Activated B cell treated with CpG ODN at 0.5 μM for 24 hours (primary cell): ENCODE data around the gene NRROS. TPM values are rescaled to one million over a fixed set of nuclear protein-coding genes. Genes with fewer than 3 reads are reported as not detected.
"Not testable (repeated sequence)": the region's sequence is repeated elsewhere in the genome, so short reads cannot be mapped to it uniquely, and the experiment has no call there.

Experiments used
- ATAC-seq: fragments of 200-7000 bp; cut with Tn5 transposase; one replicate; pipeline ENCODE4 v1.10.0; 2021; ENCODE audit warnings: low read depth, mild to moderate bottlenecking, moderate library complexity
- CTCF ChIA-PET: fragments of 350-600 bp; sonication (Branson Sonifier 250); formaldehyde crosslinking; loops from one replicate; lab custom pipeline; 2021; ENCODE audit warnings: antibody characterized with exemption; lab: Charles Lee
- POLR2A ChIA-PET: fragments of 350-600 bp; sonication (Branson Sonifier 250); formaldehyde crosslinking; loops from one replicate; lab custom pipeline; 2021; ENCODE audit warnings: antibody characterized with exemption; lab: Charles Lee
- DNase-seq: peaks from one replicate; pipeline ENCODE4 v3.0.0; 2022
- H3K27ac Mint-ChIP-seq: one replicate; pipeline ENCODE4 v1.8.0; 2020; ENCODE audit warnings: mixed read lengths
- H3K27me3 Mint-ChIP-seq: one replicate; pipeline ENCODE4 v1.8.0; 2021; ENCODE audit warnings: mixed read lengths
- H3K36me3 Mint-ChIP-seq: one replicate; pipeline ENCODE4 v1.8.0; 2021; ENCODE audit warnings: low read depth, mixed read lengths
- H3K4me1 Mint-ChIP-seq: one replicate; pipeline ENCODE4 v1.8.0; 2021; ENCODE audit warnings: mixed read lengths
- H3K4me3 Mint-ChIP-seq: one replicate; pipeline ENCODE4 v1.8.0; 2020; ENCODE audit warnings: mild to moderate bottlenecking, mixed read lengths
- H3K9me3 Mint-ChIP-seq: one replicate; pipeline ENCODE4 v1.8.0; 2020; ENCODE audit warnings: mixed read lengths
- CTCF ChIP-seq: fragments of 200-600 bp; IDR thresholded peaks from one replicate; pipeline ENCODE4 v1.8.0; 2022; ENCODE audit warnings: antibody characterized with exemption, mild to moderate bottlenecking
- intact Hi-C: fragments of 100-400 bp; cut with micrococcal nuclease; formaldehyde crosslinking; loops from one replicate; pipeline ENCODE4 v1.15.1; 2024
- total RNA-seq: library from RNA; stranded (reverse); gene quantifications from 2 replicates; pipeline ENCODE4 v1.2.3, GENCODE V29; 2022

The NRROS gene
- total RNA-seq, 1 donor from 2014 or later, result 92.4 TPM

GRCh38 chr3:196634224-196634623 lies 5.3 kb upstream of the NRROS start:
- no peak for TF ChIP-seq CTCF
- CTCF ChIA-PET, result interaction anchor here (0.7 kb wide), 1 partner anchor 25 kb away, joined by 4 read pairs; no protein-coding TSS in a partner anchor
- peaks cover 85% of the 10 kb centered on the region for H3K4me1 Mint-ChIP-seq
- ATAC-seq, result peak; percentile 8
- POLR2A ChIA-PET, result interaction anchor here (0.6 to 6.6 kb wide), 9 partner anchors 8 to 1858 kb away, joined by 3 to 176 read pairs (median 4); partner anchors contain the start of genes CEP19, NRROS, PAK2 and PIGX
- peak; percentile 28 for DNase-seq
- H3K27ac Mint-ChIP-seq, result peak overlapping the region; percentile 96
- peaks cover 5% of the 10 kb centered on the region for H3K36me3 Mint-ChIP-seq
- no peaks in the 10 kb centered on the region for H3K9me3 Mint-ChIP-seq
- H3K27me3 Mint-ChIP-seq, result no peaks in the 10 kb centered on the region
- intact Hi-C loops, result loop anchor here (5.0 to 10.0 kb wide), 3 partner anchors 132 to 1949 kb away; partner anchors contain the start of genes FAM43A, NCBP2 and RNF168
- peak overlapping the region; percentile 93 for H3K4me3 Mint-ChIP-seq

- peaks cover 81% of the 10 kb centered on the region for H3K4me1 Mint-ChIP-seq
- POLR2A ChIA-PET, result interaction anchor here (0.6 to 6.6 kb wide), 7 partner anchors 7 to 388 kb away, joined by 3 to 176 read pairs (median 5); partner anchors contain the start of genes CEP19, NRROS, PAK2 and PIGX
These were observed 4.7 kb upstream of the NRROS start for GRCh38 chr3:196634829-196635228.

GRCh38 chr3:196636369-196637349 lies 2.8 kb upstream of the NRROS start:
- H3K27ac Mint-ChIP-seq, result peak overlapping the region; percentile 9
- ATAC-seq (no peak), DNase-seq (no peak)
- no peaks in the 10 kb centered on the region for H3K27me3 Mint-ChIP-seq
- ChIA-PET POLR2A (interaction anchor here (0.6 kb wide), 1 partner anchor 24 kb away, joined by 3 read pairs; no protein-coding TSS in a partner anchor), CTCF (no interaction called here)
- no peak for TF ChIP-seq CTCF
- peaks cover 21% of the 10 kb centered on the region for H3K36me3 Mint-ChIP-seq
- intact Hi-C loops, result loop anchor here (10.0 kb wide), 1 partner anchor 1952 kb away; the partner anchor contains the start of gene FAM43A
- peaks cover 76% of the 10 kb centered on the region for H3K4me1 Mint-ChIP-seq
- no peak overlapping the region for H3K4me3 Mint-ChIP-seq
- H3K9me3 Mint-ChIP-seq, result no peaks in the 10 kb centered on the region

More at GRCh38 chr3:196634829-196635228, 4.7 kb upstream of the NRROS start:
- peak overlapping the region; percentile 78 for H3K27ac Mint-ChIP-seq
- no peaks in the 10 kb centered on the region for H3K9me3 Mint-ChIP-seq
- no peaks in the 10 kb centered on the region for H3K27me3 Mint-ChIP-seq
- intact Hi-C loops, result loop anchor here (5.0 to 10.0 kb wide), 3 partner anchors 133 to 1950 kb away; partner anchors contain the start of genes FAM43A, NCBP2 and RNF168
- ATAC-seq (no peak), DNase-seq (no peak)
- TF ChIP-seq CTCF, result no peak
- peaks cover 7% of the 10 kb centered on the region for H3K36me3 Mint-ChIP-seq
- CTCF ChIA-PET, result interaction anchor here (0.9 to 1.2 kb wide), 2 partner anchors 25 to 50 kb away, joined by 3 read pairs; no protein-coding TSS in a partner anchor
- no peak overlapping the region for H3K4me3 Mint-ChIP-seq

- not testable (repeated sequence) for H3K27me3 Mint-ChIP-seq, DNase-seq, ATAC-seq, H3K9me3 Mint-ChIP-seq
- CTCF ChIA-PET, result interaction anchor here (3.1 kb wide), 1 partner anchor 29 kb away, joined by 22 read pairs; no protein-coding TSS in a partner anchor
- Mint-ChIP-seq H3K4me3 (peak overlapping the region; percentile 20), H3K27ac (peak overlapping the region; percentile 63), H3K36me3 (peaks cover 23% of the 10 kb centered on the region), H3K4me1 (peaks cover 77% of the 10 kb centered on the region)
- intact Hi-C loops, result loop anchor here (10.0 kb wide), 1 partner anchor 1953 kb away; the partner anchor contains the start of gene FAM43A
- POLR2A ChIA-PET, result interaction anchor here (0.5 to 7.7 kb wide), 3 partner anchors 6 to 33 kb away, joined by 3 to 176 read pairs (median 3); no protein-coding TSS in a partner anchor
These were observed 1.6 kb upstream of the NRROS start for GRCh38 chr3:196637941-196638340.

GRCh38 chr3:196638861-196639482 lies 522 bp upstream of the NRROS start:
- H3K27me3 Mint-ChIP-seq, result no peaks in the 10 kb centered on the region
- ATAC-seq (no peak), DNase-seq (no peak)
- peaks cover 77% of the 10 kb centered on the region for H3K4me1 Mint-ChIP-seq
- no peaks in the 10 kb centered on the region for H3K9me3 Mint-ChIP-seq
- H3K4me3 Mint-ChIP-seq, result peak overlapping the region; percentile 90
- peaks cover 33% of the 10 kb centered on the region for H3K36me3 Mint-ChIP-seq
- intact Hi-C loops, result loop anchor here (1.0 to 10.0 kb wide), 2 partner anchors 30 to 1954 kb away; partner anchors contain the start of gene FAM43A
- ChIA-PET CTCF (interaction anchor here (0.6 to 3.1 kb wide), 3 partner anchors 30 to 80 kb away, joined by 4 to 22 read pairs (median 6); no protein-coding TSS in a partner anchor), POLR2A (interaction anchor here (1.2 to 7.7 kb wide), 11 partner anchors 8 to 110 kb away, joined by 3 to 176 read pairs (median 7); partner anchors contain the start of genes CEP19, PAK2 and PIGX)
- peak overlapping the region; percentile 99 for H3K27ac Mint-ChIP-seq
- TF ChIP-seq CTCF, result no peak
